GM18858 (cell line): ENCODE data around the gene DZIP1L.
"Not testable (repeated sequence)": the region's sequence is repeated elsewhere in the genome, so short reads cannot be mapped to it uniquely, and the experiment has no call there.

Experiments
- ATAC-seq: cut with Tn5 transposase; IDR thresholded peaks from one replicate; pipeline ENCODE4 v1.9.1; 2021; ENCODE audit not compliant: unreplicated experiment

The DZIP1L gene, protein sequence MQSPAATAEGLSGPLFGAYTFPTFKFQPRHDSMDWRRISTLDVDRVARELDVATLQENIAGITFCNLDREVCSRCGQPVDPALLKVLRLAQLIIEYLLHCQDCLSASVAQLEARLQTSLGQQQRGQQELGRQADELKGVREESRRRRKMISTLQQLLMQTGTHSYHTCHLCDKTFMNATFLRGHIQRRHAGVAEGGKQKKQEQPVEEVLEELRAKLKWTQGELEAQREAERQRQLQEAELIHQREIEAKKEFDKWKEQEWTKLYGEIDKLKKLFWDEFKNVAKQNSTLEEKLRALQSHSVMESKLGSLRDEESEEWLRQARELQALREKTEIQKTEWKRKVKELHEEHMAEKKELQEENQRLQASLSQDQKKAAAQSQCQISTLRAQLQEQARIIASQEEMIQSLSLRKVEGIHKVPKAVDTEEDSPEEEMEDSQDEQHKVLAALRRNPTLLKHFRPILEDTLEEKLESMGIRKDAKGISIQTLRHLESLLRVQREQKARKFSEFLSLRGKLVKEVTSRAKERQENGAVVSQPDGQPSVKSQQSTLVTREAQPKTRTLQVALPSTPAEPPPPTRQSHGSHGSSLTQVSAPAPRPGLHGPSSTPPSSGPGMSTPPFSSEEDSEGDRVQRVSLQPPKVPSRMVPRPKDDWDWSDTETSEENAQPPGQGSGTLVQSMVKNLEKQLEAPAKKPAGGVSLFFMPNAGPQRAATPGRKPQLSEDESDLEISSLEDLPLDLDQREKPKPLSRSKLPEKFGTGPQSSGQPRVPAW

DNA sequence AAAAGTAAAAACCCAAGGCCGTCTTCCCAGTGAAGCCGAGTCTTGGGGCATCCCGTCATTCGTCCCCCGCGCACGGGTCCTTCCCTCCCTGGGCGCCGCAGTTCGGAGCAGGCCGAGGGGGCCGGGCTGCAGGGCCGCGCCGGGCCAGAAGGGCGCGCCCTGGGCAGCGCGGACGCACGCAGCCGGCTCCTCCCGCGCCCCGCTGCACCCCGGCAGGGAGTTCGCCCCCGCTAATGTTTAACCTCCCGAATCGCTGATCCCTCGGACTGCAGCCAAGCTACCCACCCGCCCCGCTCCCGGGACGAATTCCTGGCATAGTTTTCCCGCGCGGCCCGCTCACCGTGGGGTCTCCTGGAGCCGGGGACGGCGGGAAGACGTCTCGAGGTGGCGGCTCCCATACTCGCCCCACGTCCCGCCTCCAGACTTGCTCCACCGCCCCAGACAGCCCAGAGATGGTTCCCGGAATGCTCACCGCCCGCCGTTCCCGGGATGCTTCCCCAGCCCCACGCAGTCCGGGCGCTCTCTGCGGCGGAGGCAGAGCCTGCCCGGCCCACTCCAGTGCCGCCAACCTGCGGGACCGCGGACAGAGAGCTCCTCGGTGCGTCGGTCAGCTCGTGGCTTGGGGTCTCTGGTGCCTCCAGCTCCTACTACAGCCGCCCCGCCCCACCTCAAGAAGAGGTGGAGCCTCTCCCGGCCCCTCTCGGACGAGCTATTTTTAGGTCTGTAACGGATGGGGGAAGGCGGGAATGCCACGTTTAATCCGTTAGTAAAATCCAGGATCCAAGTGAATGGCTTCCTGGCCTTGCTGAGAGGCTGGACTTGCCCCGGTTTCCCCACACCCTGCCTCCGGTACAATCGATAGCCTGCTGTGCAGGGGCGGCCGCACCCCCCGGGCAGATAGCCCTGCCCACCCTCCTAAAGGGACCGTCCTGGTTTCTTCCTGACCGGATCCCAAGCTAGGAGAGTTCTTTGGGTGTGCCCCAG lies at the start of gene DZIP1L:
DZIP1L (minus strand) TSS at position 621 of the 984 bp plus-strand sequence. CDS start 11,637 bp downstream, outside the sequence.
- no peak for ATAC-seq

DNA sequence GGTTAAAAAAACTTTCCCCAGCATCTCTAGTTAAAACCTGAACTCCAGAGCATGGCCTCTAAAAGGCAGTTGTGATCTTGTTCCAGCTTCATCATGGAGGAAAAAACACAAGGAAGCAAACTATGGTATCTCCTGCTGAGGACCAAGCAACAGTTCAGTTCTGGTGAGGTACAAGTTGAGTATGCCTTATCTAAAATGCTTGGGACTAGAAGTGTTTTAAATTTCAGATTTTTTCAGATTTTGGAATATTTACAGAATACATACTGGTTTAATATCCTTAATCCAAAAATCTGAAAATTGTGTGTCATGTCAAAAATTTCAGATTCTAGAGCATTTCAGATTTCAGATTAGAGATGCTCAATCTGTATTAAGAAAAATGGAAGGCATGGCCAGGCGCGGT lies 49.7 kb upstream of the DZIP1L start:
- no peak for ATAC-seq

DNA sequence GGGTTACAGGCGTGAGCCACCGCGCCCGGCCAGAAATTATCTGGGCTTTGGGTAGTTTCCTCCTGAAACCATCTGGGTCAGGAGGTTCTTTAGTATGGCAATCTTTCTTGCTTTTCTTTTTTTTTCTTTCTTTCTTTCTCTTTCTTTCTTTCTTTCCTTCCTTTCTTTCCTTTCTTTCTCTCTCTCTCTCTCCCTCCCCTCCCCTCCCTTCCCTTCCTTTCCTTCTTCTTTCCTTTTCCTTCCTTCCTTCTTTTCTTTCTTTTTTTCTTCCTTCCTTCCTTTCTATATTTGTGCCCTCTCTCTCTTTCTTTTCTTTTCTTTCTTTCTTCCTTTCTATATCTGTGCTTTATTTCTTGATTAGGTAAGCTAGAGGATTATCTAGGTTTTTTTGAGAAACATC lies 42.3 kb upstream of the DZIP1L start:
- ATAC-seq, result no peak

DNA sequence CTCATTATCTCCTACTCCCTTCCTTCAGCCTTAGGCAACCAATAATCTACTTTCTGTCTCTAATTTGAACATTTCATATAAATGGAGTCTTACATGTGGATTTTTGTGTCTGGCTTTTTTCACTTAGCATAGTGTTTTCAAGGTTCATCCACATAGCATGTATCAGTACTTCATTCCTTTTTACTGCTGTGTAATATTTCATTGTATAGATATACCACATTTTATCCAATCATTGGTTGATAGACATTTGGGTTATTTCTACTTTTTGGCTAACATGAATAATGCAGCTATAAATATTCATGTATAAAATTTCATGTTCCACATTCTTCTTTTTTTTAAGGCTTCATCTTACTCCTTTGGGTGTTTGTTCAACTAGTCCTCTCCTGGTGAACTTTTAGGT lies 39.1 kb upstream of the DZIP1L start:
- no peak for ATAC-seq

DNA sequence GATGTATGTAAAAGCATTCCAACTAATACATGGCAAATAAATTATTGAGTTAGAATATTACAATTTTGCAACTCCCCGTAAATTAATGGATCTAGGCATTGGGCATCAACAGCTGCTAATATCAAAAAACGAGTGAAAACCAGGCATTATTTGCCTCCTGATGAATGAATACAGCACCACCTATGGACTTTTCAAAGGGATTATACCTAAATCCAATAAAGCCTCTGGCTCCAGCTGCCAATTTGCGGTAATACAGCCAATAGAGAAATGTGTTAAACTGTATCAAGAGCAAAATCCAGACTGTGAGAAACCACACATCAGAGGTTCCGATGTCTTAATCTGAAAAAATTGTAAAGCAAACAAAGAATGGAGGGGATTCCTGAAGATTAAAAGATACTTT lies 33.1 kb upstream of the DZIP1L start:
- ATAC-seq, result no peak

DNA sequence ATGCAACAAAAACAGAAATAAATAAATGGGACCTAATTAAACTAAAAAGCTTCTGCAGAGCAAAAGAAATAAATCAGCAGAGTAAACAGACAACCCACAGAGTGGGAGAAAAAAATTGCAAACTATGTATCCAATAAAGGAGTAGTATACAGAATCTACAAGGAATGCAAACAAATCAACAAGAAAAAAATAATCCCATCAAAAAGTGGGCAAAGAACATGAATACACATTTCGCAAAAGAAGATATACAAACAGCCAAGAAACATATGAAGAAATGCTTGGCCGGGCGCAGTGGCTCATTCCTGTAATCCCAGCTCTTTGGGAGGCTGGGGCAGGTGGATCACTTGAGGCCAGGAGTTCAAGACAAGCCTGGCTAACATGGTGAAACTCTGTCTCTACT lies 26.8 kb upstream of the DZIP1L start:
- not testable (repeated sequence) for ATAC-seq

DNA sequence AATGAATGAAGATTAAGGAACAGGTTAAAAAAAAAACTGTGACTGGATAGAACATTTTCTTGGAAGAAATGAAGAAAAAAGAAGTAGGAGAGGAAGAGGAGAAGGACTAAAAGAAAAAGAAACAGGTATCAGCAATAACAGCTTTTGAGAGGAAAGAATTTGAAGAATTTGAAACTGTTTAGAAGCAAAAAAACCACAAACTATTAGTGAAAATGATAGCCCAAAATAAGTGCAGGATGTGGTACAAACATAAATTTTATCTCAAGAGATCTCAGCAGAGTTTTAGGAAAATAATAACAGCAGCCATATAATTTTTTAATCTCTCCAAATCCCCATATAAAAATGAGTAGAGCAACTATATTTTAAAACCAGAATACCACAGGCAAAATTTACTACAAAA lies 25.5 kb upstream of the DZIP1L start:
- no peak for ATAC-seq

DNA sequence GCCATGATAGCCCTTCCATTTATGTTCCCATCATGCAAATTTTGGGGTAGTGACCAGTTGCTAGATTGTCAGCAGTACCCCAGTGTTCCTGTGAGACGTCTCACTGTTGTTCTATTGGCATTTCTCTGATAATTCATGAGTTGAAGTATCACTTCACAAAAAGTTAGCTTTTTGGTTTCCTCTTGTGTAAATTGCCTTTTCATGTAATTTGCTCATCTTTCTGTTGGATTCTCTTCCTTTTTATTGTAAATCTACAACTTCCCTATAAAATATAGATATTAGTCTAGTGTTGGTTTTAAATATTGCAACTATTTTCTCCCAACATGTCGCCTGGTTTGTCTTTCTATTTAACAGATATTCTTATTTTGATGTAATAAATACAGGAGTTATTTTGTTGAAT lies 24.3 kb upstream of the DZIP1L start:
- no peak for ATAC-seq

DNA sequence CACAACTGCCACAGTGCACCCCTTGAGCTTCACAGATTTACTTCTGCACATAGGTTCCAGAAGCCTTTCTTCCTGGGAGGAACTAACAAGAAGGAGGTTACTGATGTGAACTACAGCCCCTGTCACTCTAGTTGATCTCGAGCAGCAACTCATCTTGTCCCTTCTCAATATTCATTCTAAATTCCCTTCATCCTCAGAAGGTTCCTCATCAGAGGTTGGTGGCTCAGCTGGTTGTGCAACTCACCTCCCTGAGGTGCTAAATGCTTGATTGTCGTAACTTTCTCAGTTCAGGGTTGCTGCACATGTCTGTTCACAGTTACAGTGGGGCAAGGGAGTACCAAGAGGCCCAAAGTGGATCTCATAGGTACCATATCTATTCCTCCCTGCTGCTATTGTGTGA lies 22.5 kb upstream of the DZIP1L start:
- ATAC-seq, result no peak

DNA sequence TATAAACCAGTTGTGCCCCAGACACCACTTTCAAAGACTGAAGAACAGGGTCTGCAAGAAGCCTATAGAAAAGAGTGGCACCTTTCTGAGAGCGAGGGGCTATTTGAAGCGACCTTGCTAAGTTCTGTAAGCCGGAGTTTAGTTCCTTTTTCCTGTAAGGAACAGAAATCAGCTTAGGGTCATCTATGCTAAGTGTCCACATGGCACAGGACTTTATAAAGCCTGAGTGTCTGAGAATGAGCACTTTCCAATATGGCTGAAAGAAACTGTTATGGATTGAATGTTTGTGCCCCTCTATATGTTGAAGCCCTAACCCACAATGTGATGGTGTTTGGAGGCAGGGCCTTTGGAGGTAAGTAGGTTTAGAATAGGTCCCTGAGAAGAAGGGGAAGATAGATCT lies 20.8 kb upstream of the DZIP1L start:
- ATAC-seq, result no peak

DNA sequence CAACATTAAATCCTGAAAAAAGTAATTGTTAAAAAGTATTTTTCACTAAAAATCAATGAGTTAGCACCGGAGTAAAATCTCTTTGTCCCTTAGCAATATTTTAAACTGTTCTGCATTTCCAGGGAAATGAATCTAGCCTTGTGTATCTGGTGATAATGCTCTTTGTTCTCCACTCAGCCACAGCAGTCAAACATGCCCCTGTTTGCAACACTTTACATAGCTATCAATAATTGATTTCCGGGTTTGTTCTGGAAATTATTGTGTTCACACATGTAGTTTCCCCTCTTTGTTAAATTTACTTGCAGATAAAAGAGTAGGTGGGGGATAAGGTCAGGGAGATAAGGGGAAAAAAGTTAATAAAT lies 20.4 kb upstream of the DZIP1L start:
- ATAC-seq, result no peak

DNA sequence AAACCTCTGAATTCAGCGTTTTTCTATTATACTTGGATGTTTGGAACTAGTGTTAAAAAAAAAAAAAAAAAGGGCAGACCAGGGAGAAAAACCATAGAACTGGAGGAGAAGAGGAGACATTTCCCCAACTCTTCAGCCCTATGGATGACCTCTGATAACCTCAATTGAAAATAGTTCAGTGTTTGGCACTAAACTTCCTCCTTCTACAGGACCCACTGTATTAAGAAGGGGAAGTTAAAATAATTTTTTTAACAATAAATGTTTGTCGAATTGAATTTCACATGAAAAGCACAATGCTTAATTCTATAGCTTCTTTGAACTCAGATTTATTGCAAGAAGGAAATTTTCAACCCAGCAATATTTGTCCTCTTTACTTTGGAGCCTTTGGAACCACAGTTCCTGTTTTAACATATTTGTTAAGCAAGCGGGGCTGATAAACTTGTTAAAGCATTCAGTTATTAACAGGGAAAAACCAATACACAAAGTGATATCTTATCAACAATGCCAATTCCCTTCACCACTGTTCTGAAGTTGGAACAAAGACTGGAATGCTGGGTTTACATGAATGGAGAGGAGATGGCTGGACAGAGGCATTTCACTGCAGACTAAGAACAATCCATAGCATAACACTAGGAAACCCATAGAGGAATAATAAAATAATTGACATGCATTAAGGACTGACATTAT lies 19.9 kb upstream of the DZIP1L start:
- no peak for ATAC-seq

DNA sequence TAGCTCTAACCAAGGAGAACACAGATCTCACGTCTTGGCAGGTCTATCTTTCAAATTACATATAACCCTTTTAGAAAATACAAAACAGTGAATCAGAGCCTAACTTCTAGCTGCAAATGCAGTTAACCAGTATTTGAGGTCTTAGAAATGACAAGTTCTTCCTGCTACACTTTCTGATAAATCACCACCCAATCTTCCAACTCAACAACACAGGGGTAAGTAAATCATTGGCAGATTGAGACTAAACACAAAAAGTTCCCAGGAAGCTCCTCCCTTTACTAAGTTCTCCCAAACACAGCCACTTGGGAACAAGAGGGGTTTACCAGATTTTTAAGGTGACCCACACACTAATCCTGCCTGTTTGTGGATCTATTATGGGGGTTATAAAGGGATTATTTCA lies 16.8 kb upstream of the DZIP1L start, which contains the start of gene A4GNT:
A4GNT (minus strand) TSS at position 152 of the 400 bp plus-strand sequence. CDS start 1,134 bp downstream, outside the sequence.
- no peak for ATAC-seq

DNA sequence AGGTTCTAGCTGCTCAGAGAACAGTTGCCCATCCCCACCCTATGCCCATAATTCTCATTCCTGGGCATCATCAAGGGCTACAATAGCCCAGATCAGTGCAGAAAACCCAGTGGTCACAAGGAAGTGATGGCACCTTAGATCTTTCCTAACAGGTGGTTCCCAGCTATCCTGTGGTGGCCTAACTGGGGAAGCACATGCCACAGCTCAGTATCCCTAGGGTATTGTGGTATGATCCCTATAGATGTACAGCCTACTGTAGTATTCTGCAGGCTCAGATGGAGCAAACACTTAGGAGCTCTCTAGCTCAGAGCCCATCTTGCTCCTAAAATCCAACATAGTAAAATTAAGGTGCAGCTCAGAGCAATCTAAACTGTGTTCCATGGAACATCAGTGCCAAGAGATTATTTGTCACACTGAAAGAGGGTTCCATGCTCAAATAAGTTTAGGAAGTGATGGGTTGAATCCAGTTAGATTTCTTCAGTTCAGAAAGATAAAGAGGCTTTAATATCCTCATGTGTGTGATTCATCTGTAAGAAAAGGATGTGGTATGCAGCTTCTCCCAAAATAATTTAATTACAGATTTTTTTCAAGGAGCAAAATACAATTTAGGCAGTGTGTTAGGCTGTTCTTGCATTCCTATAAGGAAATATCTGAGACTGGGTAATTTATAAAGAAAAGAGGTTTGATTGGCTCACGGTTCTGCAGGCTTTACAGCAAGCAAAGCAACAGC lies 12.4 kb upstream of the DZIP1L start:
- ATAC-seq, result no peak

DNA sequence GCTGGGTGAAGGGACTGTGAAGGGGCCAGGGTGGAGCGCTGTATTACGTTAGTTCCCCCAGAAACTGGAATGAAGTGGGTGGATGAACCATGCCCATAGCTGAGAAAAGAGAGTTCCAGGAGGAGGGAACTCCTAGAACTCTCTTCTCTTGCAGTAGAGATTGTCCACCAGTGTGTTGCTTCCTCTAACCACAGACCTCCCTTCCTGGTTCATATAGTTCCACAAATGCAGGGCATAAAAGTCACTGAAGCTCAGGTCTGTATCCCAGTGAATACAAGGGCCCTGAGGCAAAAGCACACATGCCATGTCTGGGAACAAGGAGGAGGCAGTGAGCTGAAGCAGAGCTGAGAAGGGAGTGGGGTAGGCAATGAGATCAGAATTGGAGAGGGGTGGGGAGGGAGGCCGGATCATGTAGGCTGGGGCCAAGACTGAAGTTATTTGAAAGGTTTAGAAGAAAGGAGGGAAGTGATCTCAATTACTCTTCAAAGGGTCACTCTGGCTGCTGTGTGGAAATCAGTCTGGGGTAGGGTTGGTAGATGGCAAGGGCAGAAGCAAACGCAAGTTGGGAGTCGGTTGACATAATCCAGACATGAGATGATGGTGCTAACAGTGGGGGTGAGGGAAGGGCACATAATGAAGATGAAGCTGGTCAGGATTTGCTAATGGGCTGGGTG lies 10.3 kb upstream of the DZIP1L start:
- ATAC-seq, result no peak

DNA sequence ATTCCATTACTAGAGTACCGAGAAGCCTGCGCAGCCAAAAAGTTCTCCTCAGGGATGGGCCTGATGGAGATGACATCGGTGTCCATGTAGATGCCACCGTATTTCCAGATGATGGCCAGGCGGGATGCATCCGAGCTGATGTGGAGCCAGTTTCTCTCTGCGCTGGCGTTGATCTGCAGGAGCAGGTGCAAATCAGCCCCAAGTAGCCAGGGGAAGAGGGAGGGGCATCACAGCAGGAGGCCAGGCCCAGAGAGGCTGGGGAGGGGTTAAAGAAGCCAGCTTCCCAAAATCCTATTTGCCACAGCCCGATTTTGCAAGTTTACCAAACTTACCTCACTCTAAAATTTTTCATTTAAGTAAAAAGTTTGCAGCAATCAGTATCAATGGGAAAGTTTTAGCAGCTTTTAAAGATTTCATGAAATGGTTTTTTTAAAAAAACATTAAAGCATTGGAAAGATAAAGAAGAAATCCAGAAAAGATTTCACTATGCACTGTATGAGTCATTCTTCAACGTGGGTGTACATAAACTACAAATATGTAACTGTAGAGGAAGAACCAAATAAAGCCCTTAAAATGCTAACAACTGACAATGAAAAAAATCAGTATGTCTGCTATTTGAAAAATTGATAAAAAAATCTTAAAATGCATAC lies 9.4 kb upstream of the DZIP1L start:
- no peak for ATAC-seq

DNA sequence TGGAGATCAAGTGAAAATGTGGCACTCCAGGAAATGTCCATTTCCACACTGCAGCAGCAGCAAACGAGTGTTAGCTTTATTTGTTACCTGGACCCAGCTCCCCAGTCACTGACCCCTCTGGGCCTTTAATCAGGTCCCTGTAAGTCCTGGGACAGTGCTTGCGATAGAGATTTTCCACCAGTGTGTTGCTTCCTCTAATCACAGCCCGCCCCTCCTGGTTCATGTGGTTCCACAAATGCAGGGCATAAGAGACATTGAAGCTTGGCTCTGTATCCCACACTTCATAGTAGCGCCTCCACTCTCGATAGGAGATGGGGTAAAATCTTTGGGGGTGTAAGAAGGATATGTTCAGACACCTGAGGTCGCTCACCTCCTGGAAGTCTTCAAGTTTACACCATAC lies 8.8 kb upstream of the DZIP1L start:
- ATAC-seq, result no peak

DNA sequence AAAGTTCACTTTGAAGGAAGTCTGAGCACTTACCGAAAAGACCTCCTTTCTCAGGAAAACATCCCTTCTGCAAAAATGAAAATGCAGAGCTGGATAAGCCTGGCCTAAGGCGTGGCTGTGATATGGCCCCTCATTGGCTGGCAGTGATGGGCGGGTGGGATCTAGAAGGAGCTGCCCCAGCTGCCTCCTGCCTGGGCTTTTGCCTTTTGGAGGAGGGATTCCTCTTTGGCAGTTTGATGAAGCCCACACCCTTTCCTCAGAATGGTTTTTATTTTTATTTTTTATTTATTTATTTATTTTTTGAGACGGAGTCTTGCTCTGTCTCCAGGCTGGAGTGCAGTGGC lies 4.0 kb upstream of the DZIP1L start:
- ATAC-seq, result no peak
